Activated CD4-positive, CD25-positive, alpha-beta regulatory T cell (primary cell): ENCODE results near the gene DNAL4.
A peak's percentile ranks its signal among the peaks of the same experiment; 100 is the strongest.

ENCODE experiments used
- DNase-seq, 4 experiments: peaks; one replicate each; lab custom pipeline; 2025; lab: John Stamatoyannopoulos, UW

Gene DNAL4, protein sequence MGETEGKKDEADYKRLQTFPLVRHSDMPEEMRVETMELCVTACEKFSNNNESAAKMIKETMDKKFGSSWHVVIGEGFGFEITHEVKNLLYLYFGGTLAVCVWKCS

DNA sequence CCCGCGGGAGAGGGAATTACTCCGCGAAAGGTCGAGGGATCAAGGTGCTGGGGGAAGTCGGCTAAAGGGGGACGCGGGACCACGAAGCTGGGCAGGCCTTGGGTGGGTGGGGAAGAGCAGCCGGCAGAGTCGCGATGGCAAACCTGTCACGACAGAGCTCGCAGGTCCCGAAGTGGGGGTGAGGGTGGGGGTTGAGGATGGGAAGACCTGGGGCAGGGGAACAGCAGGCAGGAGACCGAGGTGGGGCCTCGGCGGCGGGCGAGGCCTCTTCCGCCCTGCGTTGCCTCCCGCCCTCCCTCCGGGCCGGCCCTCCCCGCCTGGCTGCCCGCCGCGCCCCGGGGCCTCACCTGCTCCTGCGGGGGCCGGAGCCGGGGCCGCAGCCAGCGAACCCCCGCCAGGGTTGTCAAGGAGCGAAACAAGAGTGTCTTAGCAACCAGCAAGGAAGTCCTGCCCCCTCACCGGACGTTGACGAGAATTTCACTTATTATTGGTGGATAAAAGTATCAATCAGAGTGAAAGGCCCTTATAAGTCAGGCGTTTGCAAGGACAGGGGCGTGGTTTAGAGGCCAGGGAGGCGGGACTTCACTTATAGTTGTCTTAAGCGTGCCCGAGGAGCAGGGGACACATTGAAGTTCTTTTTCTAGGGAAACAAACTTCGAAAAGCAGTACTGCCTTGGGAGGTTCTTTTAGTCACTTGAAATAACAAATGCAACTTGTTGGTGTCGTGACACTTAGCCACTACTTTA is at the start of gene DNAL4:
Gene DNAL4, minus strand, starts transcription at position 423 of the 746 bp plus-strand sequence. CDS start 11,412 bp downstream, outside the sequence.
- DNase-seq: peak; percentile 70 to 81 (median 77)

DNA sequence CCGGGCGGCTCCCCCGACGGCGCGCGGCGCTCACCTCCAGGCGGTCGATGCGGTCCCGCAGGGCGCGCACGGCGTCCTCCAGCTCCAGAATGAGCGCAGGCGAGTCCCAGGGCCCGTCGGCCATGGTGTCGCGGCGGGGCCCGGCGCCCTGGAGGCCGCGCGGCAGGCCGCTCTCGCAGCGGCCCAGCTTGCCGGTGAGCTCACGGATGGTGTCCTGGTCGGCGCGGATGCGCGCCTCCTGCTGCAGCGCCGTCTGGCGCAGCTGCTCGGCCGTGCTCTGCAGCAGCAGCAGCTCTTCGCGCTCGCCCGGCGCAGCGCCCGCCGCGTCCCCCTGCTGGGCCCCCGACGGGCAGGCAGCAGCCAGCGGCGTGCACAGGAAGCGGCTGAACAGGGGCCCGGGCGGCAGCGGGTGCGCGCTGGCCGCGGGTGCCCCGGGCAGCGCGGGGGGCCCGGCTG is 49.3 kb upstream of the DNAL4 start:
- peak in 3 of 4 experiments; percentile 14 to 48 (median 25) for DNase-seq

DNA sequence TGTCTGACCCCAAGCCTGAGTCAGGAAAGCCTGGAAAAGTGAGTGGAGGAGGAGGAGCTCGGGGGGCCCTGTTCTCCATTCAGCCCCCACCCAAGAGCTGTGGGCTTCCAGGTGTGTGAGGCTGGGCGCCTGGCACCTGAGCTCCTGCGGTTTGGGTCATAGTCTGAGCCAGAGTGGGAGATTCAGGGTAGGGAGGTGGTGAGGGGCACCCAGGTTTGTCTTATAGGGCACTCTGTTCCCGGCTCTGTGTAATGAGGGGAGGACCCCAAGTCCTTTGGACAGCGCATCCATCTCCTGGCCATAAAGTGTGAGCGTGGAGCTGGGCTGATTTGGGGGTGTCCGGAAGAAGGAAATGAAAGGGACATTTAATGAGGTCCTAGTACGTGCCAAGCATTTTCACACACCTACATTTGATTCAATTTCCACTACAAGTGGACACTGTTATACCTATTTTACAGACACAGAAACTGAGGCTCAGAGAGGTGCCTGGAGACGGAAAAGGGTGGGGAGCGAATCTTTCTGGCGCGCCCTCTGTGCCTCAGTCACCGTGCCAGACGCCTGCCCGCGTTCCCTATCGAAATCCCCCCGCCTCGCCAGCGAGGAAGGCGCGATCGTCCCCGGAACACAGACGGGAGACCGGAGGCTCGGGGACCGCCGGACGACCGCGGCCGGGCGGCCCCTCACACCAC is 48.7 kb upstream of the DNAL4 start:
- no peak for DNase-seq

DNA sequence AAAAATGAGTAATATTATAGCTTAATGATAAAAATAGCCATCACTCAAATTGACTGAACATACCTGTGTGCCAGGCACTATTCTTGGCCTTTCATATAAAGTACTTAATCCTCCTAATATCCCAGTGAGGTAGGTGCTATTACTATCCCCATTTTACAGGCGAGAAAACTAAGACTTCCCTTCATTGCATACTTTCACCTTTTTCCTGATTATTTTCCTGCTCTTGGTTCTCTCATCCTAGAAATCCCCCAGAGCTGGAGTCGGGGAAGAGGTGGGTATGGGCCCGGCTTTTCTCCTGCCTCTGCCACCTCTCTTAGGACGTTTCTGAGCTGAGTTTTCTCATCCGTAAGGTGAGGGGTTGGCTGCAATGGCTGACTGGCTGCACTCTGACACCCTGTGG is 47.7 kb upstream of the DNAL4 start:
- DNase-seq: no peak

DNA sequence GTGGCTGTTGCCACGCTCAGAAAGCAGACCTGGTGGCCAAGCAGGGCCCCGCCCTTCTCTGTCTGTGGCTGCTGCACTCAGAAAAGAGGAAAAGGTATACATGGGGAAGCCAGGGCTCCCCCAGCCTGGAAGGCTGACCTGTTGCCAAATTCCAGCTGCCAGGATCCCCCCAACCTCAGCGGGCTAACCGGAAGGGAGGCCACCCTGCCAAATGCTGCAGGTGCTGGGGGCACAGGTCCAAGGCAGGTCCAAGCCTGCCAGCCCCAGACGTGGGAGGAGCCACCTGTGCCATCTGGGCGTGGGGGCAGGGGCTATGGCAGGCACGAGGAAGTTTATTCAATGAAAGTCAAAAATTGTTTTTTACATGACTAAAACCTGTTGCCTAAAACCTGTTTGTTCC is 47.3 kb upstream of the DNAL4 start:
- no peak for DNase-seq

DNA sequence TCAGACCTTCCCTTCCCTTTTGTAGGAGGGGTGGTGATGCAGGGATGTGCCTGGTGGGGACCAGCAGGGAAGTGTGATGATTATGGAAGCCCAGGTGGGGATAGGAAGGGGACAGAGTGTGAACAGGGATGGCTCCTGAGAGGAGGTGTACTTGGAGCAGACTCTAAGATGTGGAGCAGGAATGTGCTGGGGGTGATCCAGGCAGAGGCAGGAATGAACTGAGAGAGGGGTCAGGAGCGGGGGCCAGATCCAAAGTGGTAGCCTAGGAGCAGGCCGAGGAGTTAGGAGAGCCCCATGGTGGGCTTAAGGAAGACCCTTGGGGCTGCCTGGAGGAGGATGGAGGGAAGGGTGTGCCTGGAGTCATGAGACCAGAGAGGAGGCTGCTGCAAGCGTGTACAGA is 46.2 kb upstream of the DNAL4 start:
- no peak for DNase-seq

DNA sequence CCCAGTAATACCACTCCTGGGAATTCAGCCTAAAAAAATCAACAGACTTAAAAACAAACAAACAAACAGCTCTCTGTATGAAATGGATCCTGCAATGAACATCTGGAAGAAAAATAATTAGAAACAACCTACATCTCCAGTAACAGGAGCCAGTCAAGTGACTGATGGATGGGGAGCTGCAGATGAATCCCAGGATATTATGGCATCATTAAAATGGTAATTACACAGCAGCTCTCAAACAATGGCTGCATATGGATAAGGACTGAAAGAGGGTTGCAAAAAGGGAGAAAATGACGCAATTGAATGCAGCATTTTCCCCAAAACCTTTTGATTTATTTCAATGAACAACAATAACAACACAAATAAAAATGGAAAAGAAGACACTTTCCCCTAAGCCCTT is 45.7 kb upstream of the DNAL4 start:
- no peak for DNase-seq

DNA sequence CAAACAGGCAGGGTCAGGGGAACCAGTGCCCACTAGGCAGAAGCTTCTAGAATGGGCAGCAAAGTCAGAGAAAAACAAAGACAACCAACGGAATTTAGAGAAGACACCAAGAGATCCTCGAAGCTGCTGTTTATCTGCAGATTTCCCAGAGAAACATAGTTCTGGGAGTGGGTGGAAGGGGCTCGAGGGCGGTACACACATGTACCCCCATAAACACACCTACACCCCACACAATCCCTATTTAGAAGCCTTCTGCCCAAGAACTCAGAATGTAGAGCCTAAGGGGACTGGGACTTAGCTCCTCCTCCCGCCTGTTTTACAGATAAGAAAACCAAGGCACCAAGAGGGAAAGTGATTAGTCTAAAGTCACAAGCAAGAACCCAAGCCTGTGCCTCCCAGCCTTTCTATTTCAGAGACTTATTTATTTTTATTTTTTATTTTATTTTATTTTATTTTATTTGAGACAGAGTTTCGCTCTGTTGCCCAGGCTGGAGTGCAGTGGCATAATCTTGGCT is 43.5 kb upstream of the DNAL4 start:
- no peak for DNase-seq

DNA sequence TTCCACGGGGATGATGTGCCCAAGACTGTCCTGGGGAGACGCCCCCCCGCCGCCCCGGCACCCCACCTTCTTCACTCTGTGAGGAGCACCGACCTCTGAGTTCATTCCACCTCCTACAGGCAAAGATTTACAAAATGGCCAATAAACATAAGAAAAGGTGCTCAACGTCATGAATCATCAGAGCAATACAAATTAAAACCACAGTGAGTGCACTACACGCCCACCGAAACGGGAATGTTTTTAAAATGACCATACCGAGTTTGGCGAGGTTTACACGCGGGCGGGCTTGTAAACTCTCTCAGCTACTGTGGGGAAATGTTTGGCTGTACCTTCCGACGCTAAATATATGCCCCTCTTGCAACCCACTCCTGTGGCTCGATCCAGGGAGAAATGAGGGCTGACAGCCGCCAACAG is 42.0 kb upstream of the DNAL4 start:
- DNase-seq: no peak

DNA sequence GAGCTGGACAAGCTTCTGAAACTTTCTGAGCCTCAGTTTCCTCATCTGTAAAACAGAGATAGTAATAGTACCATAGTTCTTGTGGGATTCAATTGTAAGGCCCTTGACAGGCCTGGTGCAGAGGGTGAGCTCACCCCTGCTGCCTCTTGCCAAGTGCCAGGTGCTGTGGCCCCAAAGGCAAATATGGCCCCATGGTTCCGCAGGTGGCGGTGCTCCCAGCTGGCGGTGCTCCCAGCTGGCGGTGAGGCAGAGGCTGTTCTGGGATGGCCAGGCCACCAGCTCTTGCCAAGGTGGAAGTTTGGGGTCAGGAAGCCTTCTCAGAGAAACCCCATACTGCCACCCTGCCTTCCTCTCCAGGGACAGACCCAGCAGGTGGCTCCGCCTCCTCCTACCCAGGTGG is 41.0 kb upstream of the DNAL4 start:
- DNase-seq: no peak

DNA sequence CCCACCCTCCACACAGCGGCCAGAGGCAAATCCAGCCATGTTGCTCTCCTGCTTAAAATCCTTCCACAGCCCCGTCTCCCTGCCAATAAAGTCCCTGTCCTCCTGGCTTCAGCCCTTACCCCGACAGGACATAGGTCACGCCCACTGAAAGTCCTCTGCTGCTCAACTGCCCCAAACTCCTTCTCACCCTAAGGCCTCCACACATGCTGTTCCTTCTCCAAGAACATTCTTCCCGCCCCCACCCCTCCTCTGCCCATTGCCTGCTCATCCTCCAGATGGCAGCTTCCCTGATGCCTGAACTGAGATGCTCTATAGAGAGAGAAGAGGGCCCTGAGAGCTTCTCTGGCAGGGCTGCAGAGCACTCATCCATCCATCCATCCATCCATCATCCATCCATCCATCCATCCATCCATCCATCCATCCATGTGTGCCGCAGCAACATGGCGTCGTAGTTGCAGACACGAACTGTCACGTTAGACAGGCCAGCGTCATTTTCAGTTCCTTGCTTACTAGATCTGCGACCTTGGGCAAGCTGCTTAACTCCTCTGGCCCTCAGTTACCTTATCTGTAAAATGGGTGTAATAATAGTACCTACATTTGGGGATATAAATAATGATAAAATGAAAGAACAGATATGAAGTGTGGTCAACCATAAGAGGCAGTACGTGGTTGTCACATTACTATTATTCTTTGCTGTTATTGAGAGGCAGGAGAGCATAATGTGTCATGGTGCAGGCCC is 40.4 kb upstream of the DNAL4 start:
- DNase-seq: no peak

DNA sequence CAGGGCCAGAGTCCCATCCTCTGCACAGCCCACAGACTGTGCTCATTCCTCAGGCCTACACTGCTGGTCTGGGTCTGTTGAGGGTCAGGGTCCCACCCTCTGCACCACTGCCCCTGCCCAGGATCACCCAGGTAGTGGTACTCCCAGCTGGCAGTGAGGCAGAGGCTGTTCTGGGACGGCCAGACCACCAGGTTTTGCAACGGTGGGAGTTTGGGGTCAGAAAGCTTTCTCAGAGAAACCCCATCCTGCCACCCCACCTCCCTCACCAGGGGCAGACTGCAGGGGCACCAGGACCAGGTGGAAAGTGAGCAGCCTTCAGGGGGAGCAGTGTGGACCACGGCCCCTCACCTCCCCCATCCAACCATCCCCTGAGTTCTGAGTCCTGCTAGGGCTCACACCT is 39.1 kb upstream of the DNAL4 start:
- DNase-seq: no peak

DNA sequence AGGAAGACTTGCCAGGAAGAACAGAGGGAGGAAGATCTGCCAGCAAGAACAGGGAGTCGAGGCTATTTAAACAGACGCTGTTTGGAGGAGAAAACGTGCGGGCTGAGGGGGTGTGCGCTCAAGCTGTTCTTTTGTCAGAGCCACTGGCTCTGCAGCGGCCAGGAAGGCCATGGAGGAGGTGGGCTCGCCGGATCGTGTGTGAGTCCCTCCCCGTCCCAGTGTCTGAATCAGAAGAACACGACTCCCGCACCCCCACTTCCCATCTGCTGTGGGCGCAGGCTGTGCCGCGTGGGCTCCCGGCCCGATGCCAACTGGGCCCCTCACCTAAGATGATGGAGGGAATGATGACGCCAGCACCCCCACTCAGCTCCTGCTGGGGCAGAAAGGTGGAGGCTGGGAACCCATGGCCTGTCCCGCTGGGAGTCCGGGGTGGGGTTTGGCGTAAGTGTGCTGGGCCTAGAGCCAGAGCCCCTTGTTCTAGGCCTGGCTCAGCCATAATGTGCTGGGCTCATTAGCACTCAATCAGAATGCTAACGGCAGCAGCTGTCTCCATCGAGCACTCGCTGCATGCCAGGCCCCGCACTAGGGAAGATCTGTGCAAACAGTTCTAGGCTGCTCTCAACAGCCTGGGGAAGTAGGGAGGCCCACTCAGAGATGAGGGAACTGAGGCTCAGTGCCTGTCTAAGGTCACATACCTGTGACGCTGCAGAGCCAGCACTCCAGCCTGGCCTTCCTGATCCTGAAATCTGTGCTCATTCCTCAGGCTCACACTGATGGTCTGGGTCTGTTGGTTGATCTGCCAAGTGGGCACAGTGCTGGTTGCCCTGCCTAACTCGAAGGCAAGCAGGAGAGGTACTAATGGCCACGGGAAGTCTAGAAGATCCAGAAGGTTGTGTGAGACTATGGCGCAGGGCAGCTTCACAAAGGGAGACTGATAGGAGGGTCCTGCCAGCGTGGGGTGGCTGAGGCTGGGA is 38.3 kb upstream of the DNAL4 start:
- no peak for DNase-seq

DNA sequence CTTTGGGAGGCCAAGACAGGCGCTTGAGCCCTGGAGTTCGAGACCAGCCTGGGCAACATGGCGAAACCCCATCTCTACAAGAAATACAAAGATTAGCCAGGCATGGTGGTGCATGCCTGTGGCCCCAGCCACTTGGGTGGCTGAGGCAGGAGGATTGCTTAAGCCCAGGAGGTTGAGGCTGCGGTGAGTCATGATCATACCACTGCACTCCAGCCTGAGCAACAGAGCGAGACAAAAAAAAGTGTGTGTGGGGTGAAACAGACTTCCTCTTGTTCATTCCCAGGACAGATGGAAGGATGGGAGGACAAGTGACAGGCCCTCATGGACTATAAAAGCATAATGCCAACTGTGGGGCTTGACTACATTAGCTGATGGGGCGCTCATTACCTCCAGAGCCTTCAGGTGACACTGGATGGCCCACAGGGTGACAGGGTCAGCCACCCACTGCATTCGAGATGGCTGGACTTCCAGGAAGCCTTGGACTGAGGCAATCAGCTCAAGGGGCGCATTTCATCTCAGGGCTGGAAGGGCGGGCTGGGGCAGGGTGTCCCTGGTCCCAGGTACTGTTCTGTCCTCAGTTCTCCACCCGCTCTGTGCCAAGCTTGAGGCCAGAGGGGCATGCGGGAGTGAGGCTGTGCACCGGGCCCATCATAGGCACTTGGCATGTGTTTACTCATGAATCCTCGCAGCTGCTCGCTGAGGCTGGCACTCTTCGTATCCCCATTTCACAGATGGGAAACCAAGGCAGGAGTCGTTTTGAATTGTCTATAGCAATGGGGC is 37.4 kb upstream of the DNAL4 start:
- no peak for DNase-seq

DNA sequence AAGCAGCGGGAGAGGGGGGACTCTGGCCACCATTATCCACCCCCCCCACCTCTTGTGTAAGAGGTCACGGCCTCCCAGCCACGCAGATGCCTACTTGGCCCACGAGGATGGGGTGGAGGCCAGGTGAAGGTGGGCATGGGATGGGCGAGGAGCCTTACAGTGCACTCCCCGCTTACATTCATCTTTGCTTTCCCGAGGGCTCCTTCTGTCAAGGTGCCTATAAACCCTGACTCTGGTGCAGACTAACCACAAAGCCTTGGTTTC is 36.8 kb upstream of the DNAL4 start:
- DNase-seq: no peak

DNA sequence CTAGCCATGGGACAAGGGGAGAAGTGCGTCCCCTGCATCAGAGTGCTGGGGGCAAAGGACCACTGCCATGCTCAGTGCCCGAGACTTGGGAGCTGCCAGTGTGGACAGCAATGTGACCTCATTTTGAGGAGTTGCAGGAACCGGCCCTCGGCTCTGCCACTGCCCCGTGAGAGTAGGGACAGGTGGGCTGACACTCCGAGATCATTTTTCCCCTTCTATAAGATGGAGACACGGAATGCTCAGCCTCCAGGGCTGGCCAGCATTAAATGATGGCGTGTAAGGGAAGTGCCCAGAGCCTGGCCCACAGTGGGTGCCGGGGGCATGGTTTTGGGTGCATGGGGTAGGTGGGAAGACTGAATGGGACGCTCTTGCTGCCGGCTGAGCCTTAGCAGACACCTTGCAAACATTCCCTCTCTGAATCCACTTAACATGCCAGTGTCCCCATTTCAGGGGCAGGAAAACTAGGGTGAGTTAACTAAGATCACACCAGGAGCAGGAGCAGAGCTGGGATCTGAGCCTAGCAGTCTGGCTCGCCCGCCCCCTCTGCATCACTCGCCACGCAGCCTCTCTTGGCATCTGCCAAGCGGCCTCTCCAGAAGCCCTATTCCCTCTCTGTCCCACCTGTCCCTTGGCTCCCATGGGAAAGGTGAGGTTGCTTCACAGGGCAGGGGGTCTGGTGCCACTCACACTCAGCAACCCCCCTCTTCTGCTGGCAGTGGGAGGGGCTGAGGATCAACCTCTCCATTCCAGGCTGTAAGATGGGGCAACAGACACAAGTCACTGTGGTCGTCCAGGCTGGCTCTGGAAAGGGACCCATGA is 36.3 kb upstream of the DNAL4 start:
- DNase-seq: no peak

DNA sequence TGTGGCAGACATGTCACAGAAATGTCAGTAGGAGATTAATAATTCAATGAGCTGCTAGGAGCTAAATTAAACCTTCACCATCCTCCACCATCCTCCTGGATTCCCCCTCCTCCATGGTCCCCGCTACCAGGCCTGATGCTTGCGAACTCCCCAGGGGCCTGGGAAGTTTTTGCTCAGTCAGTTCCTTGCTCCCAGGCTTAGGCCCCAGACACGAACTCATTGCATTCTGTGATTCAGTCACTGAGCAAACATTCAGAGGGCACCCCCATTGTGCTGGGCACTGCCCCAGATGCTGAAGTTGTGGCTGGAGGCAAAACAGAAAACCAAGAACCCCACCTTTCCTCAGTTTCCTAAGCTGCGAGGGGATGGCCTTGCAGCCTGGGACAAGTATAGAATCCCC is 35.5 kb upstream of the DNAL4 start:
- no peak for DNase-seq

DNA sequence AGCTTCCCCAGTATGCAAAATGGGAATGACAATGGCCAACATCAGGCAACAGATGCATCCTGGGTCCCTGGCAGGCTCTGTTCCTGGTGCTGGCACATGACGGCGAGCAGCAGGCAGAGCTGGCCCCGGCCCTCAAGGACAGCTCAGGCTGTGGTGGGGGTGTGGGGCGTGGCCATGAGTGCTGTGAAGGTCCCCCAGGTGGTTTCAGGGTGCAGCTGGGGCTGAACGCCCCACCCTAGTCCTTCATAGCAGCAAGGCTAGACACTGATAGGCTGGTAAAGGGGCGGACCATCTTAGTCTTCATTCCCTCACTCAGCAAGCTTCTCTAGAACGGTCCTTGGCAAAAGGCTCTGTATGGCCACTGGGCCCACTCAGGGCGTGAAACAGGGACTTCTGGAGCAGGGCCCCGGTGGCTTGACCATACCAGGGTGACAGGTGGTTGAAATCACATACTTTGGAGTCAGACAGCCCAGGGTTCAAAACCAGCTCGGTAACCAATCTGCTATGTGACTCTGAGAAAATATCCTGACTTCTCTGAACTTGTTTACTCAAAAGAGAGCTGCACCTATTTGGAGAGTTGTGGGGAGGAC is 34.8 kb upstream of the DNAL4 start:
- DNase-seq: no peak

DNA sequence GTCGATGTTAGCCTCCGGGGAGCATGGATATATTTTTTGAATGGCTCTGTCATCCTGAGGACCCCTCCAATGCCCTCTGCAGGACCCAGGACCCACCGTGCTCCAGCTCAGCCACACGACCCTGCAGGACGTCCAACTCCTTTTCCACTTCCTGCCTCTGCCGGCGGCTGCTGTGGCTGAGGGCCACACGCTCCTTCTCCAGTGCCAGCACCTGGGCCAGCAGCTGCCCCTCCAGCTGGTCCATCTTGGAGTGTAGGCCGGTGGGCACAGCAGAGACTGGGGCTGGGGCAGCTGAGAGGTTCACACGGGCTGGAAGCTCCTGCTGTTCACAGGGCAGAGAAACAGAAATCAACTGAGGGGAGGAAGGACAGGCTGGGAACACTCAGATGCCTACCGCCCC is 34.2 kb upstream of the DNAL4 start:
- DNase-seq: no peak
